Measurements from ENCODE around the gene PMS2.
A peak's percentile ranks its signal among the peaks of the same experiment; 100 is the strongest.
"Not testable (repeated sequence)": the region's sequence is repeated elsewhere in the genome, so short reads cannot be mapped to it uniquely, and the experiment has no call there.

The PMS2 gene, protein sequence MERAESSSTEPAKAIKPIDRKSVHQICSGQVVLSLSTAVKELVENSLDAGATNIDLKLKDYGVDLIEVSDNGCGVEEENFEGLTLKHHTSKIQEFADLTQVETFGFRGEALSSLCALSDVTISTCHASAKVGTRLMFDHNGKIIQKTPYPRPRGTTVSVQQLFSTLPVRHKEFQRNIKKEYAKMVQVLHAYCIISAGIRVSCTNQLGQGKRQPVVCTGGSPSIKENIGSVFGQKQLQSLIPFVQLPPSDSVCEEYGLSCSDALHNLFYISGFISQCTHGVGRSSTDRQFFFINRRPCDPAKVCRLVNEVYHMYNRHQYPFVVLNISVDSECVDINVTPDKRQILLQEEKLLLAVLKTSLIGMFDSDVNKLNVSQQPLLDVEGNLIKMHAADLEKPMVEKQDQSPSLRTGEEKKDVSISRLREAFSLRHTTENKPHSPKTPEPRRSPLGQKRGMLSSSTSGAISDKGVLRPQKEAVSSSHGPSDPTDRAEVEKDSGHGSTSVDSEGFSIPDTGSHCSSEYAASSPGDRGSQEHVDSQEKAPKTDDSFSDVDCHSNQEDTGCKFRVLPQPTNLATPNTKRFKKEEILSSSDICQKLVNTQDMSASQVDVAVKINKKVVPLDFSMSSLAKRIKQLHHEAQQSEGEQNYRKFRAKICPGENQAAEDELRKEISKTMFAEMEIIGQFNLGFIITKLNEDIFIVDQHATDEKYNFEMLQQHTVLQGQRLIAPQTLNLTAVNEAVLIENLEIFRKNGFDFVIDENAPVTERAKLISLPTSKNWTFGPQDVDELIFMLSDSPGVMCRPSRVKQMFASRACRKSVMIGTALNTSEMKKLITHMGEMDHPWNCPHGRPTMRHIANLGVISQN

DNA sequence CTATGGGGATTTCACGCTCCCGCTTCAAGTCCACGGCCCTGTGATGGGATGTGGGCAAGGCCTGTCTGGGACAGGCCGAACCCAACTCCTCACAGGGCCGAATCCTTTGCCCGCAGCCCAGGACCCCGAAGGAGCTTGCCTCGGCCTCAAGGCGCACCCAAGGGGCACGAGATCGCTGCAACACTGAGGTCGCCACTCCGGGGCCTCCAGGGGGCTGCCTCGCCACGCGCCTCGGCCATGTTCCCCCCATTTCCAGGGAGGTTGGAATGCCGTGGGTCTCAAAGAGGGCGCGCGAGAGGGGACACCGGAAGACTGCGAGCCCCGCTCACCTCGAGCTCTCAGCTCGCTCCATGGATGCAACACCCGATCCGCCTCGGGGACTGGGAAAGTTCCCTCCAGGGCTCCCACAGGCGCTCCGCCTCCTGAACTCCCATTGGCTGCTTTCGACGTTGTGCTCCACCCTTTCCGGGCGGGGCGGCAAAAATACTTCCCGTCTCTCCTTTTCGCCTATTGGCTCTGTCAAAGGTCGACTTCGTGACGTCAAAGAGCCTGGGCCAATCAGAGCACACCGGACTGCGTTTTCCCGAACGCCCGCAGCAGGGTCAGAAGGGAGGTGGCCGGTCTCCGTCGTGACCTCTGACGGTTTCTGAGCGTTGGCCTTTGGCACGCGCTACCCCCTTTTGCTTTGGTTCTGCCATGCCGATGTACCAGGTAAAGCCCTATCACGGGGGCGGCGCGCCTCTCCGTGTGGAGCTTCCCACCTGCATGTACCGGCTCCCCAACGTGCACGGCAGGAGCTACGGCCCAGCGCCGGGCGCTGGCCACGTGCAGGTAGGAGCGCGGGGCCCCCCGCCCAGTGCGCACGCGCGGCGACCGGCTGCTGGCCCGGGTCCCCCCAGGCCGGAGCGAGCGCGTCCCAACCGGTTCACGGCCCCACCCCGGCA, at the start of gene PMS2, which contains the start of gene AIMP2:
Gene PMS2, minus strand, starts transcription at position 382 of the 944 bp plus-strand sequence. Its CDS starts 30 bp downstream, at position 352.
Gene AIMP2, plus strand, starts transcription at position 605 of the 944 bp plus-strand sequence. Its CDS starts 92 bp downstream, at position 697.
- peak; percentile 96 for DNase-seq

DNA sequence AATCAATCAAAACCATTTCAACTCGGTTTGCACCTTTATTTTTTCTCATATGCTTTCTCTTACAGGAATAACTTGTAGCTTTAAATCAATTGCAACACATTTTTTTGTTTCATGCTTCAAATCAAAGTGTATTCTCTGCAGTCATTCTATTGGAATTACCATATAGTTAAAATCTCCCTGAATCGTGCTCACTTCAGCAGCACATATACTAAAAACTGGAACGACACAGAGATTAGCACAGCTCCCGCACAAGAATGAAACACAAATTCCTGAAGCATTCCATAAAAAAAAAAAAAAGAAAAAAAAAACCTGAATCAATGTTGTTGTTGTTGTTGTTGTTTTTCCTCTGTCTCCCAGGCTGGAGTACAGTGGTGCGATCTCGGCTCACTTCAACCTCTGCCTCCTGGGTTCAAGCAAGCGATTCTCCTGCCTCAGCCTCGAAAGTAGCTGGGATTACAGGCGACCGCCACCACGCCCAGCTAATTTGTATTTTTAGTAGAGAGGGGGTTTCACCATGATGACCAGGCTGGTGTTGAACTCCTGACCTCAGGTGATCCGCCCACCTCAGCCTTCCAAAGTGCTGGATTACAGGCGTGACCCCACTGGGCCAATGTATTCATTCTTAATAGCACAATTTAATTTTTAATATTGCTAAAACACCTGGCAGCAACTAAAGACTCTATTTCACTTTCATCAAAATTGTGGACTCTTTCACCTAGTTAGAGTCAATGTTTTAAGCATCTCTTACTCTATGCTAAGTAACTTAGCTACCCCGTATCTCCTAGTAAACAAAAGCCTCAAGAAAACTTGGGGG, 48.7 kb upstream of the PMS2 start:
- DNase-seq: no peak

DNA sequence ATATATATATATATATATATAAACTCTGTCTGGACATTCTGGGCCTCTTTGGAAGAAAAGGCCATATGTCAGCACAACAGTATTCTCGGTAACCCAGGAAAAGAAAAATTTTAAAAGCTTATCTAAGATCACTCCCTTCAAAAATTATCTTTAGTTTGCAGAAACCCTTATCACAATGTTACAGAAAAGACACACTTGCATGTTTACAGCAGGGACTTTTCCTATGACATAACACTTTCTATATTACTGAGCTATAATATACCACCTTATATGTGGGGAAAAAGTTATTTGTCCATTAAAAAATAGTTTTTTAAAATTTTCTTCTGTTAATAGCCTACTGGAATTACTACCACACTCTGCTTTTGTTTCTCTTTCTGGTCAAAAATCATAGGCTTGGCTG, 47.8 kb upstream of the PMS2 start:
- no peak for DNase-seq

DNA sequence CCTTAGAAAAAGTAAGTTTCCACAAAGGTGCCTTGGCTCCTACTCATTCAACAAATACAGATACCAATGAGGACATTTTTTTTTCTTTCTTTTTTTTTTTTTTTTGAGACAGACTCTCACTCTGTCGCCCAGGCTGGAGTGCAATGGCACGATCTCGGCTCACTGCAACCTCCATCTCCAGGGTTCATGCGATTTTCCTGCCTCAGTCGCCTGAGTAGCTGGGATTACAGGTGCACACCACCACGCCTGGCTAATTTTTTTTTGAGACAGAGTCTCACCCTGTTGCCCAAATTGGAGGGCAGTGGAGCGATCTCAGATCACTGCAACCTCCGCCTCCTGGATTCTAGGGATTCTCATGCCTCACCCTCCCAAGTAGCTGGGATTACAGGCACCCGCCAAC, 42.3 kb upstream of the PMS2 start:
- not testable (repeated sequence) for DNase-seq

DNA sequence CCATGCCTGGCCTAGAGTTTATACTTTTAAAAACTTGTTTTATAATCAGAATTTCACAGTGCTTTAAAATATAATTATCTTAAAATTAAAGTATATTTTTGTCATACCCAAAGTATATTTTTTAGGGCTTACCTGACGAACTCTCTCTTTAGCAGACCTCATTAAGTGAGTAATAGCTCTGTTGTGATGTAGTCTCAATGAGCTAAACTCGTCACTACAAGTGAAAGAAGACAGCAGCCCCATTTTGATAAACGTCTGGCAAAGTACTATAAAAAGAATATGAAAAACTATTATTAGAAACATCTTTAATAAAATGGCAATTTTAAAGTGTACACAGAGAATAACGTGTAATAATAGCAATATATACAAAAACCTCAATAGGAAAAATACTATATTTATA, 40.9 kb upstream of the PMS2 start:
- no peak for DNase-seq

DNA sequence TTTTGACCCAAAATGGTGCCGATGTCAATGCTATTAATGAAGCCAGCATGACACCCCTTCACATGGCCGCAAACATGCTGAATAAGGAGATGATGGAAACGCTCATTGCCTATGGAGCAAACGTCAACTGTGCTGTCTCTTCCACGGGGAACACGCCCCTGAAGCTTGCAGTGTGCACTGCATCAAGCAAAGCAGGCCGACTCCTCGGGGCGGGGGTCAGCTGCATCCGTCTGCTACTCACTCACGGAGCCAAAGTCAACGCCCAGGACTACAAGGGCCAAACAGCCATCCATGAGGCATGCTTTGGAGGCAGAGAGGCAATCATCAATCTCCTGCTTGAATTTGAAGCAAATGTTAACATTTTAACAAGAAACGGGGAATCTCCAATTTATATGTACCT, 26.8 kb upstream of the PMS2 start:
- DNase-seq: no peak

DNA sequence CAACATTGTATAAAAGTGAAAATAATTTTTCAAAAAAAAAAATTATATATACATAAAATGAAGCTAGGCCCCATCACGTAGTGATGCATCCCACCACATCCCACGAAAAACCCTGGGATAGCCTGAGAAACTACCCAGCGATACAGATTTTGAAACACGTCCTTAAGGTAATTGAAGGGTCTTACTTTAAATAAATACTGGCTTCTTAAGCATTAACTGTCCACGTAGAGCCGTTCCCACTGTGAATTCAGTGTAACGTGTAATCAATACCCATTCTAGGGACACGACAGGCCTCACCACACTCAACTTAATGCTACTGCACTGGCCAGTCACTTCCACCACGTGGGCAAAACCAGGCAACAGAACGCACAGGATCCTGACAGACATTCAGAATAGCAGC, 26.3 kb upstream of the PMS2 start:
- no peak for DNase-seq

DNA sequence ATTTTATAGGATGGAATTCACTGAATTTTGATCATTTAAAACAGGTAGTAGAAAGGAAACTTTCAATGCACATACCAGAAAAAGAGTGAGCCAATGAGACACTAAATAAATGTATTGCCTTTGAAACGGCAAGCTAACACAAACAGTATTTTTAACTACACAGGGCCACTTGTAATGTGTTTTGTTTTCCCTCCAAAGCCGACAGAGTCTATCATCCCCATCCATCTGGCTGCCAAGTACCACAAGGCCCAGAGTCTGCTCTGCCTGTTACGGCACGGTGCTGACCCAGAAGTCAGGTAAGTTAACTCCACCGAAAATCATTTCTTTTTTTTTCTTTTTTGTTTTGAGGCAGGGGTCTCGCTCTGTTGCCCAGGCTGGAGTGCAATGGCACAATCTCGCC, 23.8 kb upstream of the PMS2 start:
- DNase-seq: no peak

DNA sequence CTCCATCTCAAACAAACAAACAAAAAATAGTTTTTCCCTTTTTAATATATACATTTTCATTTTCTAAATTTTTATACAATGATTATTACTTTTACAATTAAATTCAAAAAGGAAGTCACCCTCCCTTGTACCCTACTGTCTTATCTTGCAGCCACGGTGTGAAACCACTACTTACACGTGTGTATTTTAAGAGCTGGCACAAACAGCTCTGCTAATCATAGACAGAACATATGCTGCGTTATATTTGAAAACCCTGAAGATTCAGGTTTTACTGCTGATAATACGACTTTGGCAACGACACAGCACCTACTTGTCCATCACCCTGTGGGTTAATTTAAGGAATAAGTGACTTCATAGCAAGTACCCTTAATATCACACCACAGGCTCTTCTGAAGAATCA, 23.3 kb upstream of the PMS2 start:
- no peak for DNase-seq

DNA sequence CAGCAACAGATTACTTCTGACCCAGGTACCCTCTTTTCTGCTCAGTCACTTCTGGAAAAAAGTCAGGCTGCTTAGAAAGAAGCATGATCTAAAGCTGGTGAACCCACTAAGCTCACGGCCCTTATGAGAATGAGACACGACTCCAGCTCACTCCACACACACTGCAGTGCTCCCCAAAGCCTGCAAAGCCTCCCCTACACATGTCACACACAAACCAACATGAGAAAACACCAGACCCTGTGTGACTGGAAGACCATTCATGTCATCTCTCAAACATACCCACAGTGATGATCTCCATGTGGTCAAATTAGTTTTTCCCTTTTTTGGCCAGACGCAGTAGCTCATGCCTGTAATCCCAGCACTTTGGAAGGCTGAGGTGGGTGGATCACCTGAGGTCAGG, 22.7 kb upstream of the PMS2 start:
- no peak for DNase-seq

DNA sequence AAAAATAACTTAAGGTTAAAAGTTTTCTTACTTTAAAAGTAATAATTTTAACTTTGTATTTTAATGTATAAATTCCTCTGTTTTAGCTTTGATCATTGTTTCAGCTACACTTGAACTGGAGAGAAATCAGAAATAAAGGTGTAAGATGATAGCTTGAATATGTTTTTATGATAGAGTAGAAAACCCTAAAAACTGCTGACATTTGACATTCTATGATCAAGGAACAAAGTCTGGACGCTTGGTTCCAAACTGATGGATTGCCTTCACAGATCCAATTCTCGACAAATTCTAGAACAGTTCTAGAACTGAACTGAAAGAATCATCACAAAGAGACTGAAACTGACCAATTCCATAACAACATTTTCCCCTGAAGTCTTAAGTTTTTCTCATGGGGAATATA, 22.1 kb upstream of the PMS2 start, which contains the start of gene ANKRD61:
Gene ANKRD61, plus strand, starts transcription at position 389 of the 400 bp plus-strand sequence. Its CDS starts 0 bp downstream, at position 389.
- no peak for DNase-seq

DNA sequence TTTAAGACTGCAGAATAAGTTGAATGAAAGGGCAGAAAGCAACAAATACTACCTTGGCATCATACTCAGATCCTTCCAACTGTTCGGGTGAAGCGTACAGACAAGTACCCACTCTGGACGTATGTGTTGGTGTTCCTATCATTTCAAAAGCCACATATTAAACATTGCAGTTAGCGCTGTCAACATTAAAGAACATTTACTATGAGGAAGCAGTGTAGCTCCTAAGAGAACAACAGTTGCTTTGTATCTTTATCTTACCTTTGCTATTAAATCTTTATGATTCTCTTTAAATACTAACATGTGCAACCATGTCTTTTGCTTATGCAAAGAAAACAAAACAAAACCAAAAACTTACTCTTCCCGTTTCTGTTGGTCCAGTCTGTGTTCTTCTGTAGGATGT, 19.7 kb upstream of the PMS2 start:
- DNase-seq: no peak

DNA sequence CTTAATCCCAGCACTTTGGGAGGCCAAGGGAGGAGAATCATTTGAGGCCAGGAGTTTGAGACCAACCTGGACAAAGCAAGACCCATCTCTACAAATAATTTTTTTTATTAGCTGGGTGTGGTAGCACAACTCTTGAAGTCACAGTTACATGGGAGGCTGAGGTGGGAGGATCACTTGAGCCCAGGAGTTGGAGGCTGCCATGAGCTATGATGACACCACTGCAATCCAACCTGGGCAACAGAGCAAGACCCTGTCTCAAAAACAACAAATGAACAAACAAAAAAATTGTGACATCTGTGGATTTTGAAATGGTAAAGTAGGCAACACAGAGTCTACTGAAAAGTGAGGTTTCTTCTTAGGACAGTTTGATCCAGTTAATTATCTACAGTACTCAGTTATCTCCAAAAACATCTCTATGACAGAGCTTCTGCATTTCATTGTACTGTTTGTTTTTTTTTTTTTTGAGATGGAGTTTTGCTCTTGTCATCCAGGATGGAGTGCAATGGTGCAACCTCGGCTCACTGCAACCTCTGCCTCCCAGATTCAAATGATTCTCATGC, 19.0 kb upstream of the PMS2 start:
- DNase-seq: no peak

DNA sequence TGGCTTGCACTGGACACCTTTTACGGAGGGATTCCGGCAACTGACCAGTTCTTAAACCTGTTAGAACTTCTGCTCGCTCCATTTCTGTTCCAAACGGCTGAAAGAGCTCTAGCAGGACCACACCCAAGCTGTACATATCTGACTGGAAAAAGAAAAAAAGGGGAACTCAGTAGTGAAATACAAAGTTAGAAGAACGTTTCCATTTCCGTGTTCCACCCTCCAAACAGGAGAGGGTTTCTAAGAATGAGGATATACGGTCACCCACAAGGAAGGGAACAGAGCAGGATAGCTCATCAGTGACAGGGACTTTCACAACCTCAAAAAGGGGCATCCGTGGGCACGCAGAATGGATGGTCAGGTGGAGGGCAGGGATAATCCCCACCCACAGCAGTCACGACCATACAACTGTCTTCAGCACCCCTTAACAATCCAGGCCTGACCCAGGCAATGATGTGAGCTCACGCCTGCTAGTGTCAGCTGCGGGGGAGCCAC, 18.0 kb upstream of the PMS2 start:
- DNase-seq: no peak

DNA sequence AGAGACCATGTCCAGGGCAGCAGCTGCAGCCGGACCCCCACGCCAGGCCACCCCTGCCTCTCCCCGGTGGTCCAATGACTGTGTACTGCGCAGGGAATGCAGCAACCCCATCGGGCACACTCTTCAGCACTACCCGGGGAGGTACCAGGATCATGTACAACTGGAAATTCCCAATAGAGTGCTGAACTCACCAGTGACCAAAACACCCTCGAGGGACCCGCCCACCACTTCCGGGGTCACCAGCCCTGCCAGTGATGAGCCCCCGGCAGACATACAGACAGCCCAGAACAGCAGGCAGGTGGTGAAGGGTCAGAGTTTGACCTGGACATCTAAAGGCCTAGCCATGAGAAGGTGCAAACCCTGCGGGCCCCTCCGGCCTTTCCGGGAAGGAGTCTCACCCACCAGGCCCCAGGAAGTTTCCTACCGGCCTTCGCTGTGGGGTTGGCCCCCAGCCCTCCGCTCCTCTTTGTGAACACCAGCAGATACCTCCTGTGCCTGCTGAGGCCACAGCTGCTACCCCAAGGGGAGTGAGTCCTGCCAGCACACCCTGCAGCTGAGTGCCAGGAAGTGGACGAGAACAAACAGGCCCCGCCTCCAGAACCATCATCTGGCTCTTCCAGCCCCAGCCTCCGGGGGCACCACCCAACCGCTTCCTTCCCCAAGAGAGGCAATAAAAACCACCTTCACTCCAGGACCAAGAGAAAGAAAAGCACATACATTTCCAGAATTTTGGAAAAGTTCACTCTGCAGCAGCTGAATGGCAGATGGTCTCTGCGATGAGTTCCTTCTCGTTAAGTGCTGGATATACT, 17.4 kb upstream of the PMS2 start:
- peak; percentile 74 for DNase-seq

DNA sequence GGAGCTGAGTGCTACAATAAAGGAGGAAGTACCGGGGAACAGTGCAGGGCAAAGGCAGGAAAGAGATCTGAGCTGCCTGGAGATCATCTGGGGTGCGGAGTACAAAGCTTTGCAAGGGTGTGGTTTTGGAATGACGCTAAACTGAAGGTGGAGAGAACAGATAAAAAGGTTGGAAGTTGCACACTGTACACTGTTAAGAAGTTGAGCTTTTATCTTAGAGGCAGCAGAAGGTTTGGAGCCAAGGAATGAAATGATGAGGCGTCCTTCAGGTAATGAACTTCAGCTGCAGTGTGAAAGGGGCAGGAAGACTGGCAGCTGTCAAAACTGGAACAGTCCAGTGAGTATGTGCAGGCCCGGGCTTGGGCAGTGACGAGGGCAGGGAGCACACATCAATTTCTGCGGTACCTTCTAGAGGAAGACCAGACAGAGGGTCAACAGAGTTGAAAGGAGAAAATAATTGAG, 15.2 kb upstream of the PMS2 start:
- no peak for DNase-seq

DNA sequence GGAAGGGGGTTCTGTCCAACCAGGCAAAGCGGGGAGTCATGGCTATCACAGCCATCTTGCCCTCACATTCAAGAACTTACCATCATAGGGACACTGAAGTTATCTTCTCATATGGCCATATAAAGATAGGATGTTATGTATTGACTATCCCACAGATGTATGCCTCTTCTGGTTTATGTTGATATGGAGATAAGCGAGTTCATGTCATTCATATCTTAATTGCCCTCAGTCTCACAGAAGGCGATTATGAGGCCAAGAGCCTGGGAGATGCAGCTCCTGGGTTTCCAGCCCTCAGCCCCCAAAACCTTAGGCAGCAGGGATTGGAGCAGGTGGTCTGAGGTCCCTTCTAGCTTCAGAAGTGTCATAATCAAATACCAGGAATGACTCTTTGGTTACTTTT, 13.9 kb upstream of the PMS2 start:
- no peak for DNase-seq

DNA sequence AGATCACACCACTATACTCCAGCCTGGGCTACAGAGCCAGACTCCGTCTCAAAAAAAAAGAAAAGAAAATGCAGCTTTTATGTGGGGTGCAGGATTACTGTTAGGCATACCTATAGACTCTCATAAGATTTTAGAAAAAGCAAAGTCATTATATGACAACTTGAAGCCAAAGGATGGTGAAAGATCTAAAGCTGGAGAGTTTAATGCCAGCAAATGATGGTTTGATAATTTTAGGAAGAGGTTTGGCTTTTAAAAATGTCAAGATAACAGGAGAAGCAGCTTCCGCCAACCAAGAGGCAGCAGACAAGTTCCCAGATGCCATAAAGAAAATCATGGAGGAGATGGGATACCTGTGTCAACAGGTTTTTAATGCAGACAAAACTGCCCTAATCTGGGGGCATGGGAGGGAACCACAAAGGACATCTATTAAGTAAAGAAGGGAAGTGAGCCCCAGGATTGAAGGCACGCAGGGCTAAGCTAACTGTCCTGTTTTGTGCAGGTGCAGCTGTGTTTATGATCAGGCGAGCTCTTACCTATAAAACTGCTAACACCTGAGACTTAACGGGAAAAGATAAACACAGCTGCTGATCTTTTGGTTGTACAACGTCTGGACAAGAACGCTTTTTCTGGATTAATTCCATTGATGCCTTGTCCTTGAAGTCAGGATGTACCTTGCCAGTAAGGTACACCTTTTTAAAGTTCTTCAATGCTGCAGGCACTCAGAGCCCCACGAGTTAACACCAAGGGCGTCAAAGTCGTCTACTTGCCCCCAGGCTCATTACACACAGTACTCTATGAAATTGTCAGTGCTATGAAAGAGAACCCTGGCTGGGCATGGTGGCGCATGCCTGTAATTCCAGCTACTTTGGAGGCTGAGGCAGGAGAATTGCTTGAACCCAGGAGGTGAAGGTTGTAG, 11.8 kb upstream of the PMS2 start:
- DNase-seq: no peak

DNA sequence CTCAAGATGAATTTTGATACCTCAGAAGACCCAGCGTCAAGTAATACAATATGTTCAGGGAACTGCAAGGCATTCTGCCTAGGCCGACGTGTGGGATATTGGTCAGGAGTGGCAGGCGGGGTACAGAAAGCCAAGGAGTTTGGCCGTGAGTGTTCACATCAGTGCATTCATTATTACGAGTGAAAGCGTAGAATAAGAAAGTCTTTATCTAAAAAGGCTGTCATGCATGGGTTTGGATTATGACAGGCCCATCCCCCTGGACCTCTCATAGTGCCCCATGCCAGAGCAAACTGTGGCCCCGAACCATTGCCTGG, 7.8 kb upstream of the PMS2 start:
- DNase-seq: no peak
